ENCODE data around the gene KRT40.
"Not testable (repeated sequence)": the region's sequence is repeated elsewhere in the genome, so short reads cannot be mapped to it uniquely, and the experiment has no call there.

The KRT40 gene

DNA sequence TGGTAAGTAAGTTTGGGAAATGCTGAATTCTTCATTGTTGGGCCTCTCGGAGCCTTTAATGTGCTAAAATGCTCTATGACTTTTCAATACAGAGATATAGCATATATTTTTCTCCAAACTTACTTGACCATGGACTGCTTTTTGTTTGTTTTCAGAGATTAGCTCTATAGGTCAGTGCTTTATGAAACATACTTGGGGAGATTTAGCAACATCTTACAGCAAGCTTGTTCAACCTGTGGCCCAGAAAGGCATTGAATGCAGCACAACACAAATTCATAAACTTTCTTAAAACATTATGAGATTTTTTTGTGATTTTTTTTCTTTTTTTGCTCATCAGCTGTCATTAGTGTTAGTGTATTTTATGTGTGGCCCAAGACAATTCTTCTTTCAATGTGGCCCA lies 25.8 kb upstream of the KRT40 start:
- H3K27me3 ChIP-seq (ENCODE audit: low read depth), result peaks cover 3% of the 10 kb centered on the region
- H3K36me3 ChIP-seq (replicated peaks), result no peaks in the 10 kb centered on the region
- no peak overlapping the region for H3K4me3 ChIP-seq
- no peaks in the 10 kb centered on the region for H3K9me3 ChIP-seq
- no peak for DNase-seq (ENCODE audit: low spot score in 2 of 2)
- in situ Hi-C loops (cut with MboI; ENCODE audit: low sequenced_read_pairs), result no loop called here
- peaks cover 12% of the 10 kb centered on the region for H3K4me1 ChIP-seq

DNA sequence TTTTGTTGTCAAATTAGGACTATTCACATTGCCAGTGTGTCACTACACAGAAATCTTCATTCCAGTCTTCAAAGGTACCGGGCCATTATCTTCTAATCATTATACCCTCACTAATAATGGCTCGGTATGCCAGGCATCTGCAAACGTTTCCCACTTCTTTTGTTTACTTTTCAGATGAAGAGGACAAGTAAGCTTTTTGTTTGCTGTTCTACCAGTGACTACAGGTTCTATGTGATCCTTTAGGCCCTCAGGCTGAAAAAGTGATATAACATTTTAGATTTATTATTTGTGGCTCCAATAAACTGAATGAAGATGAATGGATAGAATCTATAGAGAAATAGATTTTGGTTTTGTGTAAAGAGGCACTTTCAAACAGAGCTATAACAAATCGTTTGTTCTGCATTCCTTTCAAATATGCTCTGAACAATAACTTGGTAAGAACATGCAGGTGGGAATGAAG lies 25.2 kb upstream of the KRT40 start:
- in situ Hi-C loops (cut with MboI; ENCODE audit: low sequenced_read_pairs), result no loop called here
- Histone ChIP-seq H3K9me3 (no peaks in the 10 kb centered on the region), H3K4me1 (peaks cover 12% of the 10 kb centered on the region), H3K27me3 (ENCODE audit: low read depth) (peaks cover 7% of the 10 kb centered on the region; the same call in 1 of the 2 replicates), H3K4me3 (no peak overlapping the region), H3K36me3 (replicated peaks) (no peaks in the 10 kb centered on the region)
- peak; percentile 13 to 69 for DNase-seq (ENCODE audit: low spot score in 2 of 2)

DNA sequence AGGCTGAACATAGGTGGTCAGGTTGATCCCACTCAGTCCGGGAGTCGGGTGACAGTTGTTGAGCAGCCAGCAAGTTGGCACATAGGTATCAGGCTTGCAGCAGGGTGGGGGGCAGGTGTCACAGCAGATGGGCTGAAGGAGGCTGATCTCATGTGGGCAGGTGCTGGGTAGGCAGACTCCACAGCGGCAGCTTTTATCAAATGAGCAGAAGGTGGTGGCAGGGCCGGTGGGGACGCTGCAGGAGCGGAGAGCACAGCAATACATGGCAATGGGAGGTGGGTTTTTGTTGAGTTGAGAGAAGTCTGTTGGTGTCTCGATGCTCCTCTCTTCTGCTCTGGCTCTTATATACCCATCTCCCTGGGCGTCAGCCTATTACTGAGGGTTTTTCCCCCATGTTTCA lies 24.7 kb upstream of the KRT40 start, which contains the start of gene KRTAP3-1:
Gene KRTAP3-1 (minus strand): TSS at position 318 of the 400 bp plus-strand sequence. CDS start 54 bp downstream, at position 264.
- peaks cover 10% of the 10 kb centered on the region; the same call in 1 of the 2 replicates for H3K27me3 ChIP-seq (ENCODE audit: low read depth)
- DNase-seq (ENCODE audit: low spot score in 2 of 2), result no peak
- H3K4me1 ChIP-seq, result peaks cover 12% of the 10 kb centered on the region
- no peaks in the 10 kb centered on the region for H3K36me3 ChIP-seq (replicated peaks)
- no peak within 1 kb of the TSS for H3K4me3 ChIP-seq
- H3K9me3 ChIP-seq, result no peaks in the 10 kb centered on the region
- in situ Hi-C loops (cut with MboI; ENCODE audit: low sequenced_read_pairs), result no loop called here

DNA sequence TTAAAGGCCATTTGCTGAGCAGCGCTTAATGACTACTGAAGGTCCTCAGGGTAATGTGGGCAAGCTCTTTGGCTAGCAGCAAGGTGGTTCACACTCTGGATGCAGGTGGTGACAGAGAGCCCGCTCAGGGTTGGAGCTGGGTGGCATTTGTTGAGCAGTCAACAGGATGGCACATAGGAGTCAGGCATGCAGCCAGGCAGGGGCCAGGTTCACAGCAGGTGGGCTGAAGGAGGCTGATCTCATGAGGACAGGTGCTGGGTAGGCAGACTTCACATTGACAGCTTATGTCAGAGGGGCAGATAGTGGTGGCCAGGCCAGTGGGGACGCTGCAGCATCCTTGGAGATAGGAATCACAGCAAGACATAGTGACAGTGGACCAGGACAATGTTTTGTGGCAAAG lies 20.3 kb upstream of the KRT40 start:
- Histone ChIP-seq H3K36me3 (replicated peaks) (no peaks in the 10 kb centered on the region), H3K9me3 (no peaks in the 10 kb centered on the region), H3K4me1 (peaks cover 6% of the 10 kb centered on the region), H3K4me3 (no peak overlapping the region), H3K27me3 (ENCODE audit: low read depth) (peaks cover 14% of the 10 kb centered on the region)
- in situ Hi-C loops (cut with MboI; ENCODE audit: low sequenced_read_pairs), result no loop called here
- DNase-seq (ENCODE audit: low spot score in 2 of 2), result no peak

DNA sequence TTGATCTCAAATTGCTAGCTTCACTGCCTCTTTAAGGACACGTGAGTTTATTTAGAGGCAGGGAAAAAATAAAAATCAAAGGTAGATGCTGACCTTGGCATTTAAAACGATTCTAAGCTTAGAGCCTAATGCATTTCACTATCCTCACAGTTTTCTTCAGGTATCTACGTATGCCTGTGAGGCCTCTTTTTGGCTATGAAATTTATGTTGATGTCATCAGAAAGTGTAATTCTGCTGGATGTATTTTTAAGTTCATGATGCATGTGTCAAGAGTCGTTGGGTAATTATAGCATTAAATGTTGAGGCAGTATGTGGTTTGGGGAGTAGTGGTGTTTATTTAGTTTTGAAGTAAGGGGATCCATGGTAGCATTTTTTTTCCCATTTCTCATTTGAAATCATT lies 19.8 kb upstream of the KRT40 start:
- in situ Hi-C loops (cut with MboI; ENCODE audit: low sequenced_read_pairs), result no loop called here
- DNase-seq (ENCODE audit: low spot score in 2 of 2), result no peak
- H3K4me1 ChIP-seq, result peaks cover under 1% of the 10 kb centered on the region

DNA sequence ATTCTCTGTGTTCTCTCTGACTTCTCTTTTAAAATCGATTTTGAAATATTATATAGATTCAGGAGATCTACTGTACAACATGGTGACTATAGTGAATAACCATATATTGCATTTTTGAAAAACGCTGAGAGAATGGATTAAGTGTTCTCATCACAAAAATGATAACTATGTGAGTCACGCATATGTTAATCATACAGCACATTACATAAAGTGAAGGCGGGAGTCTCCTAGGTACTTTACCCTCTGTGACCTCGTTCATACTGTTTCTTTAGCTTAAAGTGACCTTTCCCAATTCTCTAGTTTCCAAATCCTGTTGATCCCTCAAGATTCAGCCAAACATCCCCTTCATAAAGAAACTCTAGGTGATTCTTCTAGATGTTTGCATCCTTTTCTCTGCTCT lies 18.7 kb upstream of the KRT40 start:
- Histone ChIP-seq H3K27me3 (ENCODE audit: low read depth) (peaks cover 27% of the 10 kb centered on the region), H3K4me1 (no peaks in the 10 kb centered on the region), H3K36me3 (replicated peaks) (no peaks in the 10 kb centered on the region), H3K9me3 (no peaks in the 10 kb centered on the region), H3K4me3 (no peak overlapping the region)
- DNase-seq (ENCODE audit: low spot score in 2 of 2), result no peak
- in situ Hi-C loops (cut with MboI; ENCODE audit: low sequenced_read_pairs), result no loop called here

More for the DNA sequence above, 19.8 kb upstream of the KRT40 start:
- H3K9me3 ChIP-seq, result no peaks in the 10 kb centered on the region
- no peaks in the 10 kb centered on the region for H3K36me3 ChIP-seq (replicated peaks)
- H3K27me3 ChIP-seq (ENCODE audit: low read depth), result peaks cover 16% of the 10 kb centered on the region
- H3K4me3 ChIP-seq, result no peak overlapping the region

DNA sequence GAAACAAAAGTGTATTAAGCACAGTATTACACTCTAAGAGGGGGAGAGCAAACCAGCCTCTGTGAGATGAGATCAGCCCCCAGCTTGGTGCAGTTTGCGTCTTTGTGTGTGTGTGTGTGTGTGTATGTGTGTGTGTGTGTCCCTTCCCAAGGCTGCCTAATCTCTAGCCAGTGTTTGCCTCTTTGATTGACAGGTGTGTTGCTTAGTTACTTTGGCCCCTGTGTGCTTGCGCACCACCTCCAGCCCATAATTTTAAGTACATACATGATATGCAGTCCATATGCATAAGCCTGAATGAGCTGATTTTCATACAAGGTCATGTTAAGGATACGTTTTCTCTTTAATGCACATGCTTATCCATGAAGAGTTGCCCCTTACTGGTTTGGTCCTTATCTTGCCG lies 17.7 kb upstream of the KRT40 start:
- in situ Hi-C loops (cut with MboI; ENCODE audit: low sequenced_read_pairs), result no loop called here
- Histone ChIP-seq H3K4me3 (no peak overlapping the region), H3K36me3 (replicated peaks) (no peaks in the 10 kb centered on the region), H3K4me1 (no peaks in the 10 kb centered on the region), H3K9me3 (no peaks in the 10 kb centered on the region), H3K27me3 (ENCODE audit: low read depth) (peaks cover 34% of the 10 kb centered on the region)
- no peak for DNase-seq (ENCODE audit: low spot score in 2 of 2)

DNA sequence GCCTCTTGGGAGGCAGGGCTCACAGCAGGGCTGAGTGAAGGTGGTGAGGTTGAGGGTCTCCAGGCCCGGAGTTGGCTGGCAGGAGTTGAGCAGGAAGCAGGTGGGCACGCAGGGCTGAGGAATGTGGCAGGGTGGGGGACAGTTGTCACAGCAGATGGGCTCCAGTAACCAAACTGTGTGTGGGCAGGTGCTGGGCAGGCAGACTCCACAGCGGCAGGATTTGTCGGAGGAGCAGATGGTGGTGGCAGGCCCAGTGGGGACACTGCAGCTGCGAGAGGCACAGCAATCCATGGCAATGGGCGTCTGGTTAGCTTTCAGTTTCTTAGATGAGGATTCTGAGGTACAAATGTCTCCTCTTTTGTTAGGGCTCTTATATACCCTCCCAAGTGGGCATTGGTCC lies 15.4 kb upstream of the KRT40 start, which contains the start of gene KRTAP3-2:
Gene KRTAP3-2 (minus strand): TSS at position 344 of the 400 bp plus-strand sequence. CDS start 53 bp downstream, at position 291.
- in situ Hi-C loops (cut with MboI; ENCODE audit: low sequenced_read_pairs), result not testable (repeated sequence)

DNA sequence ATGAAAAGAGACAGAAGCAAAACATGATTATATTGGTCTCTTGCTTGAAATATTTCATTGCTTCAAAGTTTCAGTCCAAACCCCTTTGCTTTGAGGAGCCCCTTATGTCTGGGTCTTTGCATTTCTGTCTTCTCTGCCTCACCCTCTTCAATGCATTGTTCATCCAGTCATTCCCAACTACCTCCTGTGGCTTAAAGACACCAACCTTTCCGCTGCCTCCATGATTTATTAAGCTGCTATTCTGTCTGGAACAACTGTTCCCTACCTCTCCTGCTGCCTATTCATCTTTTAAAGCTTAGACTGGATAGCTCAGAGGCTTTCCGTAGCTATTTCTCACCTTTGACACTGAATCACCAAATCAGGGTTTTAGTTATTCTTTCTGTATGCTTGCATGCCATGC lies 13.2 kb upstream of the KRT40 start:
- H3K36me3 ChIP-seq (replicated peaks), result no peaks in the 10 kb centered on the region
- in situ Hi-C loops (cut with MboI; ENCODE audit: low sequenced_read_pairs), result no loop called here
- no peaks in the 10 kb centered on the region for H3K4me1 ChIP-seq
- H3K4me3 ChIP-seq, result no peak overlapping the region
- H3K27me3 ChIP-seq (ENCODE audit: low read depth), result peaks cover 34% of the 10 kb centered on the region
- DNase-seq (ENCODE audit: low spot score in 2 of 2), result no peak
- no peaks in the 10 kb centered on the region for H3K9me3 ChIP-seq

More for the DNA sequence above, 15.4 kb upstream of the KRT40 start, which contains the start of gene KRTAP3-2:
- H3K36me3 ChIP-seq (replicated peaks); H3K9me3 ChIP-seq; H3K4me3 ChIP-seq; H3K4me1 ChIP-seq; DNase-seq (ENCODE audit: low spot score in 2 of 2): not testable (repeated sequence)
- peaks cover 35% of the 10 kb centered on the region for H3K27me3 ChIP-seq (ENCODE audit: low read depth)

DNA sequence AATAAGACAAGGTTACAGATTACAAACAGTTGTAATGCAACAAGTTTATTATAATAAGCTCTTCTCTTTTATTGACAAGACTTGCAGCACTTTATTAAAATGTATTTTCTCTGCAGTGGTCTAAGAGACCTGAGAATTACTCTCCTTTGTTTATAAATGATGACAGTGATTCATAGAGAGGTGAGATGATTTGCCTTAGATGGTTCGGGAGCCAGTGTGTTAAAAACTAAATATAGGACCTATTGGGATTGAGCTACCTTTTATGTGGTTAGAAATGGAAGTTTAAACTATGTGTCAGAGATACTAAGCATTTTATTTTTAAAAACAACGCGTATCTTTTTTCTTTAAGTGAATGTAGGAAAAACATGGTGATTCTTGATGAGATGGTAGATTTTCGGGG lies 12.7 kb upstream of the KRT40 start:
- in situ Hi-C loops (cut with MboI; ENCODE audit: low sequenced_read_pairs), result no loop called here
- Histone ChIP-seq H3K4me3 (no peak overlapping the region), H3K36me3 (replicated peaks) (no peaks in the 10 kb centered on the region), H3K4me1 (no peaks in the 10 kb centered on the region), H3K27me3 (ENCODE audit: low read depth) (peaks cover 34% of the 10 kb centered on the region), H3K9me3 (no peaks in the 10 kb centered on the region)
- DNase-seq (ENCODE audit: low spot score in 2 of 2), result no peak

DNA sequence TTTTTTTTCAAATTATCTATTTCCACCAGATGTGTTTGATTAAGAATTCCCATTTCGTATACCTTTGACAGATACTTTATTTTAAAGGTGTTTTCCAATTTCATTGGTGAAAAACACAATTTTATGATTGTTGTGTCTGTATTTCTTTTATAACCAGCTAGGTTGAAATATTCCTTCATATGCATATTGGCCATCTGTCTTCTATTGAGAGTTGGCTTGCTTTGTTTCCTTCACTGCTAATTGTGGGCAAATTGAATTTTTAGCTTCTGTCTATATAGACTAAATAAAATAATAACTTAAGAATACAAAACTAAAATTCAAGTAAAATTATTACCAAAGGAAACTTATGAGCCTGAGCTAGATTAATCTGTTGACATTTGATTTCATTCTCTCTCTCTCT lies 11.0 kb upstream of the KRT40 start:
- Histone ChIP-seq H3K27me3 (ENCODE audit: low read depth) (peaks cover 27% of the 10 kb centered on the region), H3K4me1 (no peaks in the 10 kb centered on the region), H3K36me3 (replicated peaks) (no peaks in the 10 kb centered on the region), H3K4me3 (no peak overlapping the region), H3K9me3 (no peaks in the 10 kb centered on the region; the same call in 1 of the 2 replicates)
- DNase-seq (ENCODE audit: low spot score in 2 of 2), result no peak
- in situ Hi-C loops (cut with MboI; ENCODE audit: low sequenced_read_pairs), result no loop called here

DNA sequence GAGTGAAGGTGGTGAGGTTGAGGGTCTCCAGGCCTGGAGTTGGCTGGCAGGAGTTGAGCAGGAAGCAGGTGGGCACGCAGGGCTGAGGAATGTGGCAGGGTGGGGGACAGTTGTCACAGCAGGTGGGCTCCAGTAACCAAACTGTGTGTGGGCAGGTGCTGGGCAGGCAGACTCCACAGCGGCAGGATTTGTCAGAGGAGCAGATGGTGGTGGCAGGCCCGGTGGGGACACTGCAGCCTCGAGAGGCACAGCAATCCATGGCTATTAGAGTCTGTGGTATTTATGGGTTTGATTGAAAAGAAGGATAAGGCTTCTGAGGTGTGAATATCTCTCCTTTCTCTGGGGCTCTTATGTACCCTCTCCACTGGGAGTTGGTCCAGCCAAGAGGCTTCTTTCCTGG lies 9.7 kb upstream of the KRT40 start, which contains the start of gene KRTAP3-3:
Gene KRTAP3-3 (minus strand): TSS at position 326 of the 400 bp plus-strand sequence. CDS start 67 bp downstream, at position 259.
- H3K4me3 ChIP-seq, result no peak within 1 kb of the TSS
- H3K36me3 ChIP-seq (replicated peaks), result no peaks in the 10 kb centered on the region
- H3K9me3 ChIP-seq, result no peaks in the 10 kb centered on the region; the same call in 1 of the 2 replicates
- H3K4me1 ChIP-seq, result no peaks in the 10 kb centered on the region
- in situ Hi-C loops (cut with MboI; ENCODE audit: low sequenced_read_pairs), result no loop called here
- no peak for DNase-seq (ENCODE audit: low spot score in 2 of 2)
- H3K27me3 ChIP-seq (ENCODE audit: low read depth), result peaks cover 27% of the 10 kb centered on the region

DNA sequence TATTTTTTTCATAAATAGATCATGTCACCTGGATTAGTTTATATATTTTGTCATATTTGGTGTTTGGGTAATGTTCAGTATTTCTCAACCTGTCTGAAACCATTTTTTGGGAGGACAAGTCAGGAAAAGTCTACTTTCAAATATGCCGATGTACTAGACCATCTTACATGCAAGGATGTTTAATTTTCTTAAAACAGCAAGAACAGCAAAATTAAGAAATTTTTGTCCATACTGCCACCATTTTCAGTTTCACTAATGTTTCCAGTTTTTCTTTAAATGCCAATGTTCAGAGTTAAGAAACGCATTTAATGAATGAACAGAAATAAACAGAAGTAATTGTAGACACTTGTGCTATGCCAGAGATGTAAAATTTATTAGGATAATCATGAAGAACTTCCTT lies 9.0 kb upstream of the KRT40 start:
- in situ Hi-C loops (cut with MboI; ENCODE audit: low sequenced_read_pairs), result no loop called here
- DNase-seq (ENCODE audit: low spot score in 2 of 2), result no peak
- H3K36me3 ChIP-seq (replicated peaks), result no peaks in the 10 kb centered on the region

DNA sequence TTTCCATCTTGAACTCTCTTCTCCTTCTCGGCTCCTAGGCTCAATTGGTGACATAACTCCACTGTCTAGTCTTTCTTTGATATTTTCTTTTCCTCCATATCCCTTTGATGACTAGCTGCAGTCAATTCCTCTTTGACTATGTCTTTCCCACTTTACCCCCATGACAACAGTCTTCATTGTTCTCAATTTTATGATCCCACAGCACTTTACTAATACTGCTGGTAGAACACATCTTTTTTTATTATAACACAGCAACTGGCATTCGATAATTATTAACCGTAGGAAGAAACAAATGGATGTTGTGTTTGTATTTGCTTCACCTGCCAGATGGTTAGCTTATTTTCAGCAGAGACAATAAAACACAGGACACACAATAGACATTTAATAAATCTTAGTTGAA lies 8.5 kb upstream of the KRT40 start:
- Histone ChIP-seq H3K4me1 (no peaks in the 10 kb centered on the region), H3K4me3 (no peak overlapping the region), H3K27me3 (ENCODE audit: low read depth) (peaks cover 15% of the 10 kb centered on the region), H3K9me3 (no peaks in the 10 kb centered on the region; the same call in 1 of the 2 replicates), H3K36me3 (replicated peaks) (no peaks in the 10 kb centered on the region)
- in situ Hi-C loops (cut with MboI; ENCODE audit: low sequenced_read_pairs), result no loop called here
- no peak for DNase-seq (ENCODE audit: low spot score in 2 of 2)

More for the DNA sequence above, 9.0 kb upstream of the KRT40 start:
- Histone ChIP-seq H3K4me1 (no peaks in the 10 kb centered on the region), H3K4me3 (no peak overlapping the region), H3K27me3 (ENCODE audit: low read depth) (peaks cover 19% of the 10 kb centered on the region), H3K9me3 (no peaks in the 10 kb centered on the region; the same call in 1 of the 2 replicates)

DNA sequence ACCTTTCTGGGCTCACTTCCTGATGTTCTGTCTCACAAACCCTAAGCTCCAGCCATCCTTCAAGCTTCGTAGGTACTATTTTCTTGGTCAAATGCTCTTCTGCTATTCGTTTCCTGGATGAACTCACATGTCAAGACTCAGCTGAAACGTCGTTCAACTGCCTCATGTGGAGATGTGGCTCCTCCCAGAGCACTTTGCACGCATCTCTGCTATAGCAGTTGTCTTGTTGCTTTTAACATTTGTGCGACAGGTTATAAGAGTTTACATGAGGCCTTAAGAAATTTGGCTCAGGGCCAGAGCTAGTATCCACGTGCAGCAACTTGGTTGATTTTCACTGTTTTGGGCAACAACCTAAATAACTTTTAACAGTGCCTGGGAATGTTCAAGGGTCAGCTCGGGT lies 2.8 kb upstream of the KRT40 start:
- H3K36me3 ChIP-seq (replicated peaks), result no peaks in the 10 kb centered on the region
- in situ Hi-C loops (cut with MboI; ENCODE audit: low sequenced_read_pairs), result no loop called here
- no peaks in the 10 kb centered on the region; the same call in 1 of the 2 replicates for H3K4me1 ChIP-seq
- peaks cover 19% of the 10 kb centered on the region for H3K27me3 ChIP-seq (ENCODE audit: low read depth)
- no peak for DNase-seq (ENCODE audit: low spot score in 2 of 2)
- H3K4me3 ChIP-seq, result no peak overlapping the region
- no peaks in the 10 kb centered on the region; the same call in 1 of the 2 replicates for H3K9me3 ChIP-seq

Measured in HAP-1 (cell line).